Keratinocyte (primary cell): ENCODE measurements around the gene ERAS.

Source experiments
- CTCF ChIP-seq, 3 experiments: IDR thresholded peaks in 1 of 3; conservative IDR thresholded peaks in 1 of 3; optimal IDR thresholded peaks in 1 of 3; 2 replicates in 2 of 3; 3 replicates in 1 of 3; pipeline versions ENCODE3 to v1.5.1; 2011; ENCODE audit warnings: low read length in 3 of 3, mild to moderate bottlenecking in 3 of 3, moderate library complexity in 2 of 3, control low read depth in 1 of 3, inconsistent platforms in 1 of 3; ENCODE audit not compliant: insufficient read depth in 2 of 3; ENCODE audit errors: extremely low read depth in 1 of 3
- EZH2 ChIP-seq: IDR thresholded peaks from one replicate; pipeline ENCODE4 v1.6.1; 2012; ENCODE audit warnings: inconsistent platforms, mild to moderate bottlenecking, low read length, moderate library complexity

GRCh38 chrX:48829016-48829735, 2.9 kb downstream of the ERAS start:
- TF ChIP-seq CTCF (optimal IDR thresholded peaks at IDR 0.05 in 1 of 3, IDR thresholded peaks at IDR 0.05 in 1 of 3, conservative IDR thresholded peaks at IDR 0.05 in 1 of 3; ENCODE audit: extremely low read depth in 1 of 3, insufficient read depth in 2 of 3, low read length in 3 of 3), result no peak
- no peak for TF ChIP-seq EZH2
